HG02970 (cell line): Measurements from ENCODE around the gene CELF2.

Experiments used
- ATAC-seq: cut with Tn5 transposase; IDR thresholded peaks from one replicate; pipeline ENCODE4 v1.9.1; 2021; ENCODE audit warnings: mild to moderate bottlenecking, moderate library complexity, moderate number of reproducible peaks; ENCODE audit not compliant: unreplicated experiment, low FRiP score

The CELF2 gene

DNA sequence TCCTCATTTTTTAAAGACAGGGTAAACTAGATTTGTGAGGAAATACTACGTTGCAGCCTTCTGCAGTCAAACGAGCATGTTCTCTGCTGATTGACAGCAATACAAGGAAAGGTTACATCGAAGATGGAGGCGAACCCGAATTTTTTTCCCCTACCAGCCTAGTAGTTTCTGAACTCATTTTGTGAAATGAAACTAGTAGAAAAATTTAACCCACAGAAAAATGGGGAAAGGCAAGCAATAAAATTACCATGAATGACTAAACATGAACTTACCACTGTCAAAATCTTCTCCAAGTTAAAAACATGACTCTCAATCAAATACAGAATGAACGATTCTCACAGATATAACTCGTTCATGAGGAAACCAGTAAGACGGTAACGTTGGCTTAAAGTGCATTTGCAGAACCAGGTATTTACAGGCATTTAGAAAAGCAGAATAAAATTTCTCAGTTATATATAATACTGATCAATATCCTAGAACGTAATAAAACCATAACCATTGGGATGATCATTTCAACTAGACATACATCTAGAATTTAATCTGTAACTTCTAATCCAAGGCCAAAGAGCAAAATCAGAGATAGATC, 73.9 kb downstream of the CELF2 start:
- ATAC-seq, result no peak

DNA sequence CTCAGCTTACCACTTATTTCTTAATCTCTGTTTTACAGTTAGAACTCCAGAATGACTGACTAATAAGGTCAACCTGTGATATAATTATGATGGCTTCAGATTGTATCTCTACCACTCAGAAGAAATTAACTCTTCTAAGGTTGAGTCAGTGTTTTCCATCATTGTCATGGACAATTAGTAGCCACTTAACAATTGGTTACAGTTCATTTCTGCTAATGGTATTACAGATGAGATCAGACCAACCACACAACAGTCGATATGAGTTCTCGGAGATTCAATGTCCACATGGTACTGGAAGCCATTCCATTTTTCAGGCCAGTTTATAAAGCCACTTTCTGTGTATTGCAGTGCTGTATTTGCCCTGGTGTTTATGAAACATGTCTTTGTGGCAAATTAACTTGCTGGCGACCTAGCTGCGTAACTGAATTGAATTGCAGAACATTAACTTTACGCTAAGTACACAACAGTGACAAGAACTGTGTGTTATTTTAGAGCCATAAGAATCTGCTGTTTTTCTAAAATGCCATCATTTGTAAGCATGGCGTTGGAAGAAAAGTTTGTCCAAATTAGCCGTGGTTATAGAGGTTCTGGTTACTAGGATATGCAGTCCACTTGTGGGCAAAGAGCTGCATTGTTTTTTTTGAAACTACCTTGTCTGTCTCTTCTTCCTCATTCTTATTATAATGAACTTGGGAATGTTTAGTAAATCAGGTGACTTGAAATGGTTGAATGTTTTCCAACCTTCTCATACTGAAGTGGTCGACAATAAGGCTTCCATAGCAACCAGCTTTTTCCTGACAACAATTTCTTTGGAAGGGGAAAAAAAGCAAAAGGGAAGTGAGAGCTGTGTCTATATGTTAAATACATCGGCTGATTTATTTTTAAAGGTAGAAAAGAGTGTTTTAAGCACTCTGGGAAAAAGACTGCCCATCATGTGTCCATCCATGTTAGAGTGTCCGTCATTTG, 76.4 kb downstream of the CELF2 start:
- ATAC-seq, result no peak

DNA sequence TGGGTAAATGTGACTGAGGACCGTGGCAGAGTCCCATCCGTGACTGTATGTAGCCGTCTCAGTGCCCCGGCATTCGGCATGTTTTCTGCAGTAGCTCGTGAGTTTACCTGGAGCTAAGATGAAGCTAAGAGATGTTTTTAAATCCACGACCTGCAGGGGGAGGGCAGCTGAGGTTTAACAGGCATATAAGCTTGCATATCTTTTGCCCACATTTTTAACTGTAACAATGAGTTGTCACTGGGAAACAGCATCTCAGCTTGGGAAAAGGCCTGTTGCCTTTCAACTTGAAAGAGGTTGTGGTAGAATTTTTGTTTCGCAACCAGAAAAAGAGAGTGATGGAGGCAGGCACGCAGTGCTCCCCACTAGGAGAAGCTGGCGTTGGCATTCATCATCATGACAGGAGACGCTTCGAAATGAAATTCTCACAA, 77.7 kb downstream of the CELF2 start:
- ATAC-seq, result no peak

DNA sequence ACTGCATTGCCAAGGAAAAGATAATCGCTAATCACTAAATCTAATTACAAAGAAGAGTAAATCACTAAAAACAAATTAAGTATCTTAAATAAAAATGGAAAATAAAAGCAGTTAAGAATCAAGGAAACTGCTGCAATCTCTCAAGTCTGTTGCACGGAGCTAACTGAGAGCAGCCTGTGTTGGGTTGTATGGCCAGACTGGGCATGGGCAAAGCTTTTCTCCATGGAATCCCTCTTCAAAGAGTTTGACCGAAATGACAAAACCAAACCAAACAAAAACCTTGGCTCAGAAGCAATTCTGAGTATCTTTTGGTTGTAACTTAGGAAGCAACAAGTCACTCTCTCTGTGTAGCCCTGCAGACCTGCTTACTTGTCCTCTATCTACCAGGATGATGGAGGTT, 78.8 kb downstream of the CELF2 start:
- no peak for ATAC-seq

DNA sequence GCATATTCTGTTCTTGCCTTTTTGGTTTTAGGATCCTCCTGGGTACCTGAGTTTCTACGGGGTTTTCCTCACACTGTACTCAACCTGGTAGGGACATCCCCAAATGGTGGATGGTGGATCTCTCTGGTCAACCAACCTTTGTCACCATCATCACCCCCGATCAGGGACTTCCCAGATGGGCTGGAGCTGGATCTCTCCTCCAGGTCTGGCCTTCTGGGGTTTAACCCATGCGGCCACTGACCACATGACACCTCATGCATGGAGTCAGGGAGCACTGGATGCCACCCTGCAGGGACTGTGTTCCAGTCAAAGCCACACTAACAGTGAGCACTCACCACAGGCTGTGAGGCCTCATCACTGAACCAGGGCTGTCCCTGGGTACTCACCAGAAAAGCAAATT, 80.0 kb downstream of the CELF2 start:
- ATAC-seq, result peak; percentile 60

DNA sequence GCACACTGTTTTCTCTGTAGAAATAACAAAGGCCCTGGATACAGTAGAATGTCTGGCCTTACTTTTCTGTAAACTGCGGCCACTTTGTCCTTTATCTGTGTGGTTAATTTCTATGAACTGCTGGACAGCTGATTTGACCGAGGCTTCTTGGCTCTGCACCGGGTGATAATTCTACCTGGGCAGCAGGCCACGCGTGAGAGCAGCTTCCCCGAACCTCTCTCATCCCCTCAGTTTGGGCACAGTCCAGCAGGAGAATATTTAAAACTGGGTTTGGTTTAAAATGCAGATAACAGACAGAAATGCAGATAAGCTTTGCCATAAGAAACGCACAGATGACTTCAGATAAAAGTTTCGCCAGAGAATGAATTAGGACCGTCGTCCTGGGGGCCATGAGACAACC, 81.0 kb downstream of the CELF2 start:
- no peak for ATAC-seq

DNA sequence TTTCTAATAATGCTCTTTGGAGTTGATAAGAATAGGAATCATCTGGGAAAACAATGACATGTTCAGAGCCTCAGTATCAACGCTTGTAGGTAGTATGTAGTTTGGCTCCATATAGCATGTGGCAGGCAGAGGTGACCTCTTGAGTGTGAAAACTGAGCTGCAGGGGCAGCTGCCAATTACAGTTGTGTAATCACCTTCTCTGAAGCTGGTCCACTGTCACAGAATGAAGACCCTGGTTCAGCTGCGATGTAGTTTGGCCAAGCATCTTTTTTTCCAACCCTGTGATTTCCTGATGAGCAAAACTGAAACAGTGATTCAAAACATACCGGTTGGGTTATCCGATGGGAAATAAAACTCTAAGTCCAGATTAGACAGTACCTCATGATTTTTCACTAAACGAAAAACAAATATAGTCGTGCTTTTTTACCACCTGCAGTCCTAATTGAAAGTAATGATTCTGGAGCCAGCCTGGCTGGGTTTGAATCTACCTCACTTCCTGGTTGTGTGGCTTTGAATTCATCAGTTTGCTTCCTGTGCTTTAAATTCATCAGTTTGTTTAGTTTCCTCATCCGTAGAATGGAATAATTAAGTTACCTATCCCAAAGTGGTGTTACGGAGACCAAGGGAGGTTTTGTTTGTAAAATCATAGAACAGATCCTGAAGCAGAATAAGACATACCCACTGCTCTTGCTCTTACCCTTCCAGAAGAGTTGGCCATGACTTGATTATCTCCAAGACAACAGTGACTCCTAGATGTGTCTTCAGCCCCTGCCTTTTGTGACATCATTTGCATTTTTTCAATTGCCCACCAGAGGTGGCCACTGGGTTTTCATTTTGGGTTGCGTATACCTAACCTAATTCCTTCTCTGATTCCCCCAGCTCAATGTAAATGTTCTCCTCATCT, 87.4 kb downstream of the CELF2 start:
- no peak for ATAC-seq

DNA sequence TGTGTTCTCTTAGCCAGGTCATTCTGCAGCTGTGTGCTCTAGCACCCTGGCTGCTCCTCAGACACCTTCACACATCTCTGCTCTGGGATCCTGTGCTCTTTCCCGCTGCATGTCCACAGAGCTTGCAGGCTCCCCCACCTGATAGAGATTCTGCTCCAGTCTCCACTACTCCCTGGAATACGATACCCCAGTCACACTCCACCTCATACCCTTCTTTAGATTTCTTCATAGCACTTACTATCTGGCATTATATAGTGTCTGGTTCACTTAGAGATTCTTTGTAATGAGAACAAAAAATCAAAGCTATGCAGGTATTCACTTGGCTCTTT, 88.0 kb downstream of the CELF2 start:
- no peak for ATAC-seq

DNA sequence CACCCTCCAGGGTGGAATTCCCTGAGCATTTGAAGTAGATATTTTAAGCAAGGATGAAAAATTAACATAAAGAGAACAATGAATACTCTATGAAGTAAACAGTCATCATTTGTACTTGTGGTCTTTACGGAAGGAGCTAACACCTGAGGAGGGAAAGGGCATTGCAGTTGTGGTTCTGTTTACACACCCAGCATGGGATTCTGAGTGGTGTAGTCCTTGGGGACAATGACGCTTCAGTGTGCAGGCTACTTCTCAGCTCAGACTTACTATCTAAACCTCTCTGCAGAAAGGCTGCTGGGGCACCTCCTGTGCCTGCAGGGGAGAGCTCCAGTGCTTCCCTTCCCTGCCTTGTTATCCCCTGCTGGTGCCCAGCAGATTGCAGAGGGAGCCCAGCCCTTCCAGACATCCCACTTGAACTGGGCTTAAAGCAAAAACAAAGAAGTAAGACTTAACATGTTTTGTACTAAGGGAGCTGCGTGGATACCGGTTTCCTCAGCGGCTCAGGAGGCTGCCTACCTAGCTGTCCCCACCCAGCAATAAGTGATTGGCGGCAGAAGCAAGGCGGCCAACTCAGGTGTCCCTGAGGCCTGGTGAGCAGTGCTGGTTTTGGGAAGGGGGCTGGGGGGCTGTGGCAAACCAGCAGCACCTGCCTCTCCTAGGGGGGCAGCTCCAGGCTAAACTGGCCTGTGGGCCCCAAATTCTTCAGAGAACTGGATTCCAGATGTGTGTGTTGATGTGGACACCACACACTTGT, 89.1 kb downstream of the CELF2 start:
- ATAC-seq, result no peak

DNA sequence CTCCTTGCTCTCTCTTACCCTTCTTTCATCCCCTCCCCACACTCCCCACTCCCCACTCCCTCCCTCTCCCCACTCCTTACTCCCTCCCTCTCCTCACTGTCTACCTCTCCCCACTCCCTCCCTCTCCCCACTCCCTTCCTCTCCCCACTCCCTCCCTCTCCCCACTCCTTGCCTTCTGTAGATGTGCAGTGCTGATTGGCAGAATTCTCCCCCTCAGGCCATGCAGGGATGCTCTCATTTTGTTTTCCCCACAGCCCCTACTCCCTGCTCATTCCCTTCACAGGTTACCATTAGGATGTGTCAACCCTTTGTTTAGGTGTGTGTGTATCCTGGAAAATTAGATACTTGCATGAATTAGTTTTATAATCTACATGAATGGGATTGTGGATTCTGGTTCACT, 90.3 kb downstream of the CELF2 start:
- ATAC-seq, result no peak

DNA sequence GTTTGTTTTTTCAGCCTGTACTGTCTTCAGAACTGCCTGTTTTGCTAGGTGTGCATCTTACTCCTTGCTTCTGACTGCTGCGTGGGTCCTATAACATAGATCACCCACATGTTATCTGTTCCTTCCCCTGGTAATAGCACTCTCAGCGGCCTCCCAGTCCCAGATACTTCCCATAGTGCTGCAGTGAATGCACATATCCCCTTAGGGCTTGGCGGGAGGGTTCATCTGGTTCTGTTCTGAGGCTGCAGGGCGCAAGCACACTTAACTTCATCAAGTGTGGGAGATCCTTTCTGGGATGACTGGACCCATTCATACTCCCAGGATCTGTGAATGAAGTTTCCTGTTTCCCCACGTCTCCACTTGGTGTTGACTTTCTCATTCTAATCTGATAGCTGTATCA, 90.7 kb downstream of the CELF2 start:
- no peak for ATAC-seq

DNA sequence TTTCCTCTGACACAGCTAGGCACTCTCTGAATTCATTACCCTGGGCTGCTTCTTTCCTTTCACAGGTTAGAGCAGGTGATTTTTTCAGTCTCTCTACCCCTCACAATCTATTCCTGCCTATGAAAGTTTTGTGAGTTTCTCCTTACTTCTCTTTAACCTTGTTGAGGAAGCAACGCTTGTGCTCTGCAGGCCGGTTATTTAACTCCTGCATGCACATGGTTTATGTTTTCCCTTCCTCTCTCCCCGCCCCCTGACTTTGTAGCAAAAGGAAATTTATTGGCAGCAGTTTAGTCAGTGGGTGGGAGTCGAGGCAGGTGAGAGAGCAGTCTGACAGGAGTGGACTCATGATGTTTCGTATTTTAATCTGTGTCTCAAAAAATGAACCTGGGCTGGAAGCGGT, 91.9 kb downstream of the CELF2 start:
- ATAC-seq, result no peak

DNA sequence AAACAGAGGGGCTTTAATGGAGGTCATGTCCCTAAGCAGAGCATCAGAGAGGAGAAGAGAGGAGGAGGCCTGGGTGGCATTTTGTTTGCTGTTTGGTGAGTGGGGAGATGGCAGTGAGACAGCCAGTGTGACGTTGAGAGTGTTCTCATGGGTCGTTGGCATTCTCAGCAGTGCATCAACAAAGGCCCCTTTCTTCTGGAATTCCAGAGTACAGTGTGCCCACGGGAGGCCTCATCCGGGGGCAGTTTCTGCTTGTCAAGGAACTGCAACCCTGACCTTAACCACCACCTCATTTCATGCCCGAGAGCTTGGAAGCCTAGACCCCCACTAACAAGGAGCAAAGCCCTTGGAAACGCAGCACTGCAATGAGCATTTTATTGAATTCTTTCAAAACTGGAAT, 92.9 kb downstream of the CELF2 start:
- no peak for ATAC-seq

DNA sequence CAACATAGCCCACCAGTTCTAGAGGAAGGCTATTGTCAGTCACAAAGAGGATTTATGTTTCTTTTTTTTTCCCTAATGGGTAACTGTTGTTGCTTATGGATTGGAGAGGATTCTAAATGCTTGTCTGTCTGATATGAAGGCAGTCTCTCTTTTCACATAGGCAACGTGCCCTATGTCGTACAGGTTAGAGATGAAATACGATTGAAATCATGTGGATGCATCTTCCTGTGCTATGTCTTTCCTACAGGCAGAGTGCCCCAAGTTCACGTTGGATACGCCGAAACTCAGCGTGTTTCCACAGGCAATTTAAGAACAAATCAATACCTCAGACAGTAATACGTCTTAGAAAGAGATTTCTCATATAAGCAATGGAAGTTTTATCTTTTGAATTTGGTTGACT, 93.8 kb downstream of the CELF2 start:
- ATAC-seq, result no peak

DNA sequence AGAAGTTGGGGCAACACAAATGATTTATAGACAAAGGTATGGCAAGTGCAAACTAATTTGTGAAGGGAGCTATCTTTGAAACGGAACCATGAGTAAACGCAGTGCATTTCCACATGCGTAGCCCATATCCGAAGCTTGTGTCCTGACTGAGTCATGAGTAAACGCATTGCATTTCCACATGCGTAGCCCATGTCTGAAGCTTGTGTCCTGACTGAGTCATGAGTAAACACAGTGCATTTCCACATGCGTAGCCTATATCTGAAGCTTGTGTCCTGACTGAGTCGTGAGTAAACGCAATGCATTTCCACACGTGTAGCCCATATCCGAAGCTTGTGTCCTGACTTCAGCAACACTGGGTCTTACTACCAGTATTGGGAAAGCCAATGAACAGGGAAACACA, 95.0 kb downstream of the CELF2 start:
- no peak for ATAC-seq

DNA sequence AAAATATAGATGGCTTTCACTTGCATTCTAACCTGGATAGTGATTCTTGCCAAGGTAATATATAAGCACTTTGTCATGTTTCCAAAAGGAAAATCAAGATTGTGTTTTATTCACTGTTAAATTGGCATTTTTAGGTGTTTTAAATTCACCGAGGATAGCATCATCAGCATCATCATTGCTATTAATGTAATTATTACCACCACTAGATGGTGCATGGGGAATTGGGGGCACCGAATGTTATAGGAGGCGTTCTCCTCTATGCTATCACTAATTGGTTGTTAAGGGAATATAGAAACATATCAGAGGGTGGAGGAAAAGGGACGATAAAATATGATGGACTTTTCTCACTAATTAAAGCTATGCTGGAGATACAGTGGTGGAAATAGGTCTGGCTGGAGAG, 95.5 kb downstream of the CELF2 start:
- no peak for ATAC-seq

DNA sequence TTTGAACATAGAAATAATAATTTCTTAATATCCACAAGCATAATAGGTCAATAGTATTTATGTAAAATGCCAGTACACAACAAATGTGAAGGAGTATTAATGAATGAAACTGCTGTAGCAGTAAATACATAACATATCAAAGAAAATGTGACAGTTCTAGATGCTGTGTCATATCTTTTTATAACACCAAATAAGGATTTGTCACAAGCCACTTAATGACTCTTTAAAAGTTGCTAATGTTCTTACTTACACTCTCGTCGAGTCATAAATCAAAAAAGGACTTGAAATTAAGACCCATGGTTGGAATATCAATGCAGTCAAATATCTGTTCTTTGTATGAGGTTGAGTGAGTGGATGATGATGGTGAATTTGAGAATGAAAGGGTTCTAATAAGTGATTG, 96.6 kb downstream of the CELF2 start:
- no peak for ATAC-seq

DNA sequence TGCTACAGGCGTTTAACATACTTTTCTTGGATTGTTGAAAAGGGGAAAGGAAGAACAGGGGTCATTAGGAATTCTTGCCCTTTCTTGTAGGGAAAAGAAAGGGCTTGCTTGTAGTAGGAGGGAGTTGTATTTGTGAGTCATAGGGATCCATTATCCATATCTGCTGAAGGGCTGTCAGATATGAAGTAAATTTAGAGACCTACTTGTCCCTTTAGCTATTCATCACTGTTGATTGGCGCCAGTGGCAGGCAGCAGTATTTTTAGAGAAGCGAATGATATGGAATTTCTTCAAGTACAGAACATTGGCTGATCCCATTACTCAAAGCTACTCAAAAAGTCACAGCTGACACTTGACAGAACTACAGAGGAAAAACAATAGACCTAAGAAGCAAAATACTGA, 97.7 kb downstream of the CELF2 start:
- no peak for ATAC-seq

DNA sequence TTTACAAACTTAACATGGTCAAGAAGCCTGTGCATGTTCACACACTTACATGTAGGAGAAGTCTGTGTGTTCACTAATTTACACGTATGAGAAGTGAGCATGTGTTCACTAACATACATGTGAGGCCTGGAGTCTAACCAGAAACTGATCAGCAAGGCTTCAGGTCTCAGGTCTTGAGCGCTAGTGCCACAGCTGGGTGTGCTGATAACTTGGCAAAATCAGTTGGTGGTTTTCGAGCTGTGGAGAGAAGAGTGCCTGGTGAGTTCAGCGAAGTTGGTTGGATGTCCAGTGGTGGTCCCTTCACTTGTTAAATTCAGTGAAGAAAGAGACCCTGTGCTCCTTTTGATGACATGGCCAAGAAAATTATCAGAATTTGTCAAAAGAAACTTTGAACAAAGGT, 98.7 kb downstream of the CELF2 start:
- ATAC-seq, result no peak

DNA sequence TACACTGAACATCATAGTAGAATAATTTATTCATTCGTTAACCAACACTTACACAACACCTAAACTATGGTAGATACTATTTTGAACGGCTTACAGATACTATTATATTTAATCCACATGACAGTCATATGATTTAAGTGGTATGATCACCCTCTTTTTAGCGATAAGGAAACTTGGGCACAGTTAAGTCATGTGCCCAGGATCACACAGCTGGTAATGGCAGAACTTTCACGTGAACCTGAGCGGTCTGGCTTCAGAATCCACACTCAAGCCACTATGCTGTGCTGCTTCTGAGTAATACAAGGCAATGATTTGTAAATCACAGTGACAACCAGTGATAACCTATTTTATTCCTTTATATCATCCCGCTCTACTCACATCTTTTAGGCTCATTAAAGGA, 99.1 kb downstream of the CELF2 start:
- ATAC-seq, result no peak

DNA sequence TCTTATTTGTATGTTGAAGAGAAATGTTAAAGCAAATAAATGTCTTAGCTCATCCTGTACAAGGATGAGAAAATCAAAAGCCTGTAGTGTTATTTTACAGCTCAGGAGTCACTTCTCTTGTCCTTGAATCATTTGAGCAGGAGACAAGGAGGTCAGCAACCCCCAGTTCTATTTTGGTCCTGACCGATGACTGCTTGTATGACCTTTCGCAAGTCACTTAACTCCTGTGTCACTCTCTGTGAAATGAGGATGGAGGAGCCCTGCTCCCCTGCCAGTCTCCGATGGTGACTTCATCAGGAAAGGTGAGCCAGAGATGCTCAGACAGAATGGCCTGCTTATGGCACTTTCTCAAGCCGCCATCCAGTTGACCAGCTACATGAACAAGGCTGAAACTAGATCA, 101.0 kb downstream of the CELF2 start:
- no peak for ATAC-seq
